GM12875 (cell line): Measurements from ENCODE around the gene ZNF716.
"Not testable (repeated sequence)": the region's sequence is repeated elsewhere in the genome, so short reads cannot be mapped to it uniquely, and the experiment has no call there.

Experiments used
- H3K4me3 ChIP-seq: one replicate; pipeline ENCODE4 v1.5.1; 2011; ENCODE audit warnings: low read depth, low read length, control low read depth
- TF ChIP-seq, protein P1 (sequence below): IDR thresholded peaks from 2 replicates; pipeline ENCODE4 v1.5.1; 2011; ENCODE audit warnings: low read depth, mild to moderate bottlenecking, control low read depth, inconsistent platforms, low read length, moderate library complexity, borderline replicate concordance; ENCODE audit not compliant: insufficient read depth

Gene ZNF716

DNA sequence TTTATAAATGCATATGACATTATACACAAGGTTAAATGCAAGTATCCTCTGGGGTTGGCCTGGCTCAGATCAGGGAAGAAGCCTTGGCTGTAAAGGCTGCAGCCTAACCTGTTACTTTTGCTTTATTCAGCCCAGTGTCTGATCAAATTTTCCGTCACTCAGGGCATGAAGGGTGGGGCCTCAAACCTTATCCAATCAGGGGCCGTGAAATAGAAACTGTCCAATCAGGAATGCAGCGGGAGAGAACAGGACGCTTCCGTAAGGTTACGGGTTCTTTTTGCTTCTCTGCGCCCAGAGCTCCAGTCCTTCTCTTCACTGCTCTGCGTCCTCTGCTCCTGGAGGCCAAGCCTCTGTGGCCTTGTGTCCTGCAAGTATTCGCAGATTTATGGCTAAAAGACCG, at the start of gene ZNF716:
Gene ZNF716, plus strand, starts transcription at position 274 of the 400 bp plus-strand sequence. Its CDS starts 112 bp downstream, at position 386.
- TF ChIP-seq, protein P1, sequence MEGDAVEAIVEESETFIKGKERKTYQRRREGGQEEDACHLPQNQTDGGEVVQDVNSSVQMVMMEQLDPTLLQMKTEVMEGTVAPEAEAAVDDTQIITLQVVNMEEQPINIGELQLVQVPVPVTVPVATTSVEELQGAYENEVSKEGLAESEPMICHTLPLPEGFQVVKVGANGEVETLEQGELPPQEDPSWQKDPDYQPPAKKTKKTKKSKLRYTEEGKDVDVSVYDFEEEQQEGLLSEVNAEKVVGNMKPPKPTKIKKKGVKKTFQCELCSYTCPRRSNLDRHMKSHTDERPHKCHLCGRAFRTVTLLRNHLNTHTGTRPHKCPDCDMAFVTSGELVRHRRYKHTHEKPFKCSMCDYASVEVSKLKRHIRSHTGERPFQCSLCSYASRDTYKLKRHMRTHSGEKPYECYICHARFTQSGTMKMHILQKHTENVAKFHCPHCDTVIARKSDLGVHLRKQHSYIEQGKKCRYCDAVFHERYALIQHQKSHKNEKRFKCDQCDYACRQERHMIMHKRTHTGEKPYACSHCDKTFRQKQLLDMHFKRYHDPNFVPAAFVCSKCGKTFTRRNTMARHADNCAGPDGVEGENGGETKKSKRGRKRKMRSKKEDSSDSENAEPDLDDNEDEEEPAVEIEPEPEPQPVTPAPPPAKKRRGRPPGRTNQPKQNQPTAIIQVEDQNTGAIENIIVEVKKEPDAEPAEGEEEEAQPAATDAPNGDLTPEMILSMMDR, result no peak
- no peak within 1 kb of the TSS for H3K4me3 ChIP-seq

DNA sequence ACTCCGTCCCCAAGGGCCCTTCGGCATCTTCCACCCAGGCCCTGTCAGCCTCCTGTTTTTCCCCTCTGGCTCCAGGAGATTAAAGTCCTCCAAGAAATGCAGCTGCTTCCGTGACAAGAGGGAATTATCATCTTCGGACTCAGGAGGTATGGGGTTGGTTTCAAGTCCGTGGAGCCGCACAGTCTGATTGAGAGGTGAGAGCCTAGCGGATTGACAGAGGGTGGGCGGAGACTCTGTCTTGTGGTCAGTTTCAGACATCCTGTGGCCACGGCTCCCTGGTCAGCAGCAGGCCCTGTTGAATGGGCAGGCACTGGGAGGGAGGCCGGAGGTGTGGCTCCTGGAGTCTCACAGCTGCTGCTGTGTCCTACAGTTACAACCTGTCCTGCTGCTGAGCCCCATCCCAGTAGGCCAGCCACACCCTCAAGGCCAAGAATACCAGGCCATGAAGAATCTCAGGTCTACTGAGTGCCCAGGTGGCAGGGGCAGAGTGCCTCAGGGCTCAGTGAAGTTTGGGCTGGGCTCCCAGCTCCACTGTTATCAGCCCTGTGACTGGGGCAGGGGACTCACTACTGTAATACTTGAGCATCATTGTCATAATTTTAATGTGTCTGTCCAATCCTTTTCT, 49.3 kb upstream of the ZNF716 start:
- TF ChIP-seq, protein P1, result no peak

DNA sequence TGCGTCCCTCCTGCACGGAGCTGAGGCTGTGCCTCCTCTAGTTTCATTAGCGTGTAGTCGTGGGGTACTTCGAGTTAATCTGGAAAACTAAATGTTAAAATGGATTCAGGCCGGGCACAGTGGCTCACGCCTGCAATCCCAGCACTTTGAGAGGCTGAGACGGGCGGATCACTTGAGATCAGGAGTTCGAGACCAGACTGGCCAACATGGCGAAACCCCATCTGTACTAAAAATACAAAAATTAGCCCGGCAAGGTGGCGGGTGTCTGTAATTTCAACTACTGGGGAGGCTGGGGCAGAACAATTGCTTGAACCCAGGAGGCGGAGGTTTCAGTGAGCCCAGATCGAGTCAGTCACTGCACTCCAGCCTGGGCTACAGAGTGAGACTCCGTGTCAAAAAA, 46.9 kb upstream of the ZNF716 start:
- not testable (repeated sequence) for H3K4me3 ChIP-seq

More for the DNA sequence above, 49.3 kb upstream of the ZNF716 start:
- H3K4me3 ChIP-seq, result no peak overlapping the region

DNA sequence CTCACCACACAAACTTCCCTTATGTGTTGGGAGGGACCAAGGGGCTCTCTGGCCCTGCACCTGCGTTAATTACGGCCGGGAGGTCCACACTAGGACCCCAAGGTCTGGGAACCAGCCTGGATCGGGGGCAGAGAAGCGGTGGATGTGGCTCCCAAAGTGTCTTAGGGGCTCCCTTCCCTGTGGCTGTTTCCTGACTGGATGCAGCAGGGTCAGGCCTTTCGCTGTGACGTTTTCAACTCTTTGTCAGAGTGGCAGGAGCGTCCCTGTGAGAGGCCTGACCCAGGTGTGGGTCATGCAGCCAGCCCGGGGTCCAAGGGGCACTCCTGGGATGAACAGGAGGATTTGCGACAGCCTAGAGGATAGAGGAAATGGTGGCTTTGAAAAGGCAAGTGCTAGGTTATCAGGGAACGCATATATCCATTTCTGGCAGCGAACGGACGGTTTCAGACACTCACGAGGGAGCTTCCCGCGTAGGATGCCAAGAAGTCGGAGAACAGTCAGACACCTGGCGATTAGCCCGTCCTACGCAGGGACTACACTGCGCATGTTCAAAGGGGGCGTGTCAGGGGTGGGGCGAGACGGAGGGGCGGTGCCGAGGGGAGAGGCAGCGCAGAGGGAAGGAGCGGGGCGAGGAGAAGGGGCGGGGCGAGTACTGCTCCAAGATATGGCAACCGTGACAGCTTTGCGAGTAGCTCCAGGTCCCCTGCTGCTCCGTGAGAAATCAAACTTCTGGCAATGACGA, 46.2 kb upstream of the ZNF716 start:
- TF ChIP-seq, protein P1, result no peak
- H3K4me3 ChIP-seq, result no peak overlapping the region

DNA sequence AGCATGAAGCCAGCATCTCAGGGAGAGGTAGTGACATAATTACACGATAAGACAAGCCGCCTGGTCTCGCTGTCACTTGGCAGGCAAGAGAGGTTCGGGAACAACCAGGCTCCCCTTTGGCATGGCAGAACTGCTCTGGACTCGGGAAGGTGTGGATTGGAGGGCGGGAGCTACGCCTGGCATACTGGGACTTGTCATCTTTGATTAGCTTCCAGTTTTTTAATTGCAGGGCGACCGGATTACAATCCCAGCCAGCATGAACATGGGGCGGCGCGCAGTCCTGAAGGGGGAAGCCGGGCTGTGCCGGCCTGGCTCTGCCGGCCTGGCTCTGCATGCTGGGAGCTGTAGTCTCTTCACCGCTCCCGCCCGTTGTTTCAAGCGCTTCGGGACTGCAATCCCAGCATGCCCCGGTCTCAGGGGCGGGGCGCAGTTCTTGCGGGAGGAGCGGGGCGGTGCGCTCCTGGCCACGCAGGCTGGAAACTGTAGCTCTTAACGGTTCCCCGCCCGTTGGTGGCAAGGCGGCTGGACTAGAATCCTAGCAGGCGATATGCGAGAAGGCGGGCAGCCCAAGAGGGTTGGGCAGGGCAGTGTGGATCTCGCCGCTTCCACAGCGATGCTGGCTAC, 45.5 kb upstream of the ZNF716 start:
- no peak overlapping the region for H3K4me3 ChIP-seq
- TF ChIP-seq, protein P1, result no peak

DNA sequence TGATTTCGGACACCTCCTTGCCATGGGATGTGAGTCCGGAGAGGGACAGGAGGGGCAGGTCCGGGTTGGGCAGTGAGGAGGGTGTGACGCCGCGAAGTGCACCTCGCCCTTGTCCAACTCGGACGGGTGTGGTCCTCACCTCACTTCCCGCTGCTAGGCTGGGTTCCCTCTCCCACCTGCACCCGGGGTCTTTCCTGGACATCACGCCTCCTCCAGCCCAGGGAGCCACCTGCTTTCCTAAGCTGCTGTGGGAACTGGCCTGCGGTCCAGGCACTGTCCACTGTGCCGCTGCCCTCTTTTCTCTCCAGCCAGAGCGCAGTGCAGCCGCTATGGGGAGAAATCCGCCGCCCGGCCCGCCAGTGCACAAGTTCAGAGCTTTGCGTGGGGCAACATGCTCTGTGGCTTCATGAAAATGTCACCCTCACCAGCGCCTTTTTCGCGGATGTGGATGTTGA, 45.0 kb upstream of the ZNF716 start:
- TF ChIP-seq, protein P1, result no peak
- no peak overlapping the region for H3K4me3 ChIP-seq

DNA sequence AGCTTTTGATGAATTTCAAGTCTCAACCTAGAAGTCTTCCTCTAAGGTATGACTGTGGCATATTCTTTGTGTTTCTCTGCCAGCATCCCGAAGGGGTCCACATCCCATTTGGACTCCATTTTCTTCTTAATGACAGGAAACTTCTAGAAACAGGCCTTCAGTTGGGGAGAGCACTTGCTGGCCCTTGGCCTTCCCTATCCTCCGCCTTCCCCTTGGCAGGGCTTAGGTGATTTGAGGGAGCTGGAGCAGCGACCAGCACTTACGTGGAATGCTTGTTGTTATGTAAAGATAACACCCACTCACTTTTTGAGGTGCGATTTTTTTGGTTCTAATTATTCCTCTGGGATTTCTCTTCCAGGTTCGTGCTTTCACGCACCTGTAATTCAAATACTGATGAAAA, 42.9 kb upstream of the ZNF716 start:
- TF ChIP-seq, protein P1, result no peak
- H3K4me3 ChIP-seq, result no peak overlapping the region
